Osteoblast (primary cell): Measurements from ENCODE around the gene PLOD3. TPM values are rescaled to one million over a fixed set of nuclear protein-coding genes. Genes with fewer than 3 reads are reported as not detected.

Source experiments
- DNase-seq: peaks from one replicate; pipeline ENCODE4 v3.0.0; 2011; ENCODE audit warnings: low spot score, mixed read lengths; ENCODE audit not compliant: insufficient read length; ENCODE audit errors: missing footprints
- H2AFZ ChIP-seq: 2 replicates; pipeline ENCODE4 v1.6.0; 2011; ENCODE audit warnings: mild to moderate bottlenecking, low read length
- H3K27ac ChIP-seq: 2 replicates; pipeline ENCODE4 v1.5.1; 2011; ENCODE audit warnings: mild to moderate bottlenecking, low read depth, low read length, moderate library complexity
- H3K27me3 ChIP-seq: 2 replicates; pipeline ENCODE4 v1.6.0; 2012; ENCODE audit warnings: mild to moderate bottlenecking, control low read depth, inconsistent platforms, low read length, moderate library complexity; ENCODE audit not compliant: insufficient read depth
- H3K36me3 ChIP-seq: 2 replicates; pipeline ENCODE4 v1.5.1; 2011; ENCODE audit warnings: mild to moderate bottlenecking, low read length, control low read depth, moderate library complexity; ENCODE audit not compliant: insufficient read depth
- H3K4me1 ChIP-seq: 2 replicates; pipeline ENCODE4 v1.5.1; 2011; ENCODE audit warnings: mild to moderate bottlenecking, low read length, control low read depth, moderate library complexity; ENCODE audit not compliant: insufficient read depth
- H3K4me2 ChIP-seq: 2 replicates; pipeline ENCODE4 v1.6.0; 2011; ENCODE audit warnings: mild to moderate bottlenecking, low read length; ENCODE audit not compliant: insufficient read depth
- H3K4me3 ChIP-seq: fragments of 200-600 bp; sonication (generic); 3 replicates; pipeline ENCODE4 v1.5.1; 2012; ENCODE audit warnings: mild to moderate bottlenecking, low read length, inconsistent platforms; ENCODE audit not compliant: insufficient read depth
- H3K79me2 ChIP-seq: 2 replicates; pipeline ENCODE4 v1.6.0; 2012; ENCODE audit warnings: mild to moderate bottlenecking, low read length, control low read depth, inconsistent platforms; ENCODE audit not compliant: insufficient read depth
- H3K9me3 ChIP-seq: 2 replicates; pipeline ENCODE4 v1.5.1; 2011; ENCODE audit warnings: low read depth, low read length, control low read depth
- H4K20me1 ChIP-seq: 2 replicates; pipeline ENCODE4 v1.6.0; 2012; ENCODE audit warnings: mild to moderate bottlenecking, low read length, control low read depth; ENCODE audit not compliant: insufficient read depth
- CTCF ChIP-seq: IDR thresholded peaks from 2 replicates; pipeline ENCODE4 v1.5.1; 2011; ENCODE audit warnings: mild to moderate bottlenecking, low read depth, low read length, moderate library complexity; ENCODE audit errors: extremely low read depth
- total RNA-seq: library from RNA; depleted of rRNA; stranded (reverse); fragments of >200 nt; gene quantifications from 2 replicates; pipeline ENCODE4 v1.2.3, GENCODE V29; 2012

The PLOD3 gene
- total RNA-seq, 1 donor: 81.8 TPM

- Histone ChIP-seq H3K79me2 (no peaks in the 10 kb centered on the region), H3K4me3 (peak overlapping the region; percentile 22), H4K20me1 (peaks cover 7% of the 10 kb centered on the region), H3K4me2 (peak overlapping the region; percentile 48), H2AFZ (no peak overlapping the region), H3K4me1 (no peaks in the 10 kb centered on the region), H3K27me3 (no peaks in the 10 kb centered on the region), H3K36me3 (peaks cover 13% of the 10 kb centered on the region), H3K9me3 (no peaks in the 10 kb centered on the region), H3K27ac (no peak overlapping the region)
- no peak for TF ChIP-seq CTCF
- peak; percentile 83 for DNase-seq
Observed at GRCh38 chr7:101232141-101232850, 14.9 kb upstream of the PLOD3 start.

- Histone ChIP-seq H2AFZ (no peak overlapping the region), H4K20me1 (peaks cover 7% of the 10 kb centered on the region), H3K4me2 (no peak overlapping the region), H3K9me3 (no peaks in the 10 kb centered on the region), H3K36me3 (peaks cover 17% of the 10 kb centered on the region), H3K27me3 (no peaks in the 10 kb centered on the region), H3K4me1 (no peaks in the 10 kb centered on the region), H3K27ac (no peak overlapping the region), H3K4me3 (no peak overlapping the region), H3K79me2 (no peaks in the 10 kb centered on the region)
- no peak for TF ChIP-seq CTCF
- peak; percentile 78 for DNase-seq
Observed at GRCh38 chr7:101231644-101232043, 14.3 kb upstream of the PLOD3 start.

GRCh38 chr7:101226721-101227120 is 9.3 kb upstream of the PLOD3 start:
- Histone ChIP-seq H3K9me3 (no peaks in the 10 kb centered on the region), H3K4me2 (no peak overlapping the region), H3K79me2 (peaks cover 11% of the 10 kb centered on the region), H3K36me3 (peaks cover 38% of the 10 kb centered on the region), H3K27me3 (no peaks in the 10 kb centered on the region), H2AFZ (no peak overlapping the region), H4K20me1 (peaks cover 7% of the 10 kb centered on the region), H3K4me3 (no peak overlapping the region), H3K4me1 (no peaks in the 10 kb centered on the region), H3K27ac (no peak overlapping the region)
- DNase-seq: peak; percentile 79
- no peak for TF ChIP-seq CTCF

GRCh38 chr7:101225650-101226049 is 8.3 kb upstream of the PLOD3 start:
- no peak for DNase-seq
- H3K4me1 ChIP-seq: no peaks in the 10 kb centered on the region
- H3K4me2 ChIP-seq: no peak overlapping the region

More at GRCh38 chr7:101225650-101226049, 8.3 kb upstream of the PLOD3 start:
- no peaks in the 10 kb centered on the region for H3K9me3 ChIP-seq
- no peaks in the 10 kb centered on the region for H3K27me3 ChIP-seq
- peaks cover 38% of the 10 kb centered on the region for H3K36me3 ChIP-seq
- peaks cover 21% of the 10 kb centered on the region for H3K79me2 ChIP-seq
- no peak for TF ChIP-seq CTCF
- H4K20me1 ChIP-seq: peaks cover 7% of the 10 kb centered on the region
- no peak overlapping the region for H3K4me3 ChIP-seq
- H2AFZ ChIP-seq: no peak overlapping the region
- H3K27ac ChIP-seq: no peak overlapping the region
